GM19397 (cell line): ENCODE data around the gene ABHD6.
"Not testable (repeated sequence)": the region's sequence is repeated elsewhere in the genome, so short reads cannot be mapped to it uniquely, and the experiment has no call there.

ENCODE experiments used
- ATAC-seq: cut with Tn5 transposase; IDR thresholded peaks from one replicate; pipeline ENCODE4 v1.9.1; 2021; ENCODE audit warnings: mild to moderate bottlenecking, moderate library complexity; ENCODE audit not compliant: unreplicated experiment

The ABHD6 gene

GRCh38 chr3:58321791-58322190 is 84.2 kb downstream of the ABHD6 start:
- no peak for ATAC-seq

- no peak for ATAC-seq
Measured at GRCh38 chr3:58322793-58323192, 85.2 kb downstream of the ABHD6 start.

- no peak for ATAC-seq
Measured at GRCh38 chr3:58323529-58324390, 86.2 kb downstream of the ABHD6 start.

- no peak for ATAC-seq
Measured at GRCh38 chr3:58324391-58325390, 87.1 kb downstream of the ABHD6 start.

- ATAC-seq = no peak
Measured at GRCh38 chr3:58325525-58325992, 88.0 kb downstream of the ABHD6 start.

- ATAC-seq = no peak
Measured at GRCh38 chr3:58326267-58326900, 88.8 kb downstream of the ABHD6 start.

GRCh38 chr3:58329150-58329921 is 91.7 kb downstream of the ABHD6 start:
- no peak for ATAC-seq

- ATAC-seq = no peak
Measured at GRCh38 chr3:58329922-58330413, 92.4 kb downstream of the ABHD6 start.

GRCh38 chr3:58331593-58332152 is 94.1 kb downstream of the ABHD6 start:
- ATAC-seq = no peak

GRCh38 chr3:58332575-58333188 is 95.1 kb downstream of the ABHD6 start, which contains the start of gene PXK:
PXK (plus strand) TSS chr3:58332892; CDS start chr3:58332989, 97 bp downstream.
- ATAC-seq = peak; percentile 94

GRCh38 chr3:58333206-58334012 is 95.8 kb downstream of the ABHD6 start:
- peak; percentile 32 for ATAC-seq

- no peak for ATAC-seq
Measured at GRCh38 chr3:58334013-58334321, 96.4 kb downstream of the ABHD6 start.

GRCh38 chr3:58334506-58334884 is 96.9 kb downstream of the ABHD6 start:
- ATAC-seq = no peak

GRCh38 chr3:58335652-58335947 is 98.0 kb downstream of the ABHD6 start:
- no peak for ATAC-seq

GRCh38 chr3:58336135-58336882 is 98.7 kb downstream of the ABHD6 start:
- no peak for ATAC-seq

GRCh38 chr3:58337190-58337589 is 99.6 kb downstream of the ABHD6 start:
- ATAC-seq = no peak

- ATAC-seq = not testable (repeated sequence)
Measured at GRCh38 chr3:58339146-58339545, 101.6 kb downstream of the ABHD6 start.
